ENCODE measurements around the gene RANBP17. TPM values are rescaled to one million over a fixed set of nuclear protein-coding genes. Genes with fewer than 3 reads are reported as not detected.
"Not testable (repeated sequence)": the region's sequence is repeated elsewhere in the genome, so short reads cannot be mapped to it uniquely, and the experiment has no call there.

RANBP17 gene
- total and polyA plus RNA-seq, 8 donors: 3.5 to 11.3 (median 7.9) TPM

GRCh38 chr5:170821257-170821800 is 40.5 kb upstream of the RANBP17 start:
- H3K4me3 ChIP-seq: no peak overlapping the region
- DNase-seq (no peak), ATAC-seq (peak in 2 of 4 donors; percentile 26 to 61), FAIRE-seq (no peak)
- H3K27me3 ChIP-seq: no peaks in the 10 kb centered on the region
- H3K36me3 ChIP-seq: no peaks in the 10 kb centered on the region
- H3K27ac ChIP-seq: no peak overlapping the region
- intact Hi-C loops (cut with DNase I): no loop called here
- TF ChIP-seq CTCF (IDR thresholded peaks at IDR 0.05): no peak
- 46 to 50% methylated on average over 4 of the region's 4 CpGs for WGBS, 2 donors
- no peaks in the 10 kb centered on the region for H3K9me3 ChIP-seq
- no peaks in the 10 kb centered on the region for H3K4me1 ChIP-seq

DNA sequence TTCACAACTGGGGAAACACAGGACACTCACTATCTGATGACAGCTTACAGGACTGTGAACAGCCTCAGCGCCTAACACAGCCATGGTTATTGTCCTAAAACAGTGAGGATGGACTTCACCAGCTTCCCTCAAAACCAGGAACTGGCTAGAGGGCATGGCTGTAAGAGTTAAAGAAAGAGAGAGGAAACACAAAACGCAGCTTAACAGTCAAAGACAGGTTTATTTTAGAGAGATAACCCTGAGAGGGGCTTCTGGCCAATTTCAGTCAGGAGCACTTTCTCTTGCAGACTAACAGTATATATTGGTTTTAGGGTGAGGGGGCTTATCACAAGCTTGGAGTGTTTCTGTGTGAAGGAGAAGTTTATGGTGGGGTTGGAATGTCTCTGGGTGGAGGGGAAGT is 35.7 kb upstream of the RANBP17 start:
- ATAC-seq (no peak), DNase-seq (no peak), FAIRE-seq (no peak)
- H3K36me3 ChIP-seq: no peaks in the 10 kb centered on the region
- H3K4me3 ChIP-seq: no peak overlapping the region
- intact Hi-C loops (cut with DNase I): no loop called here
- TF ChIP-seq CTCF (IDR thresholded peaks at IDR 0.05): no peak
- H3K9me3 ChIP-seq: no peaks in the 10 kb centered on the region
- no peaks in the 10 kb centered on the region for H3K27me3 ChIP-seq
- no peaks in the 10 kb centered on the region for H3K4me1 ChIP-seq
- no peak overlapping the region for H3K27ac ChIP-seq
- 69 to 70% methylated on average over 2 of the region's 2 CpGs for WGBS, 2 donors

GRCh38 chr5:170832241-170832640 is 29.6 kb upstream of the RANBP17 start:
- ATAC-seq (no peak), FAIRE-seq (no peak)
- TF ChIP-seq CTCF (IDR thresholded peaks at IDR 0.05): no peak

GRCh38 chr5:170833981-170834380 is 27.8 kb upstream of the RANBP17 start:
- H3K36me3 ChIP-seq; H3K4me1 ChIP-seq; H3K27me3 ChIP-seq; H3K9me3 ChIP-seq; H3K27ac ChIP-seq; ATAC-seq; FAIRE-seq; intact Hi-C loops (cut with DNase I); H3K4me3 ChIP-seq; DNase-seq: not testable (repeated sequence)
- WGBS, 2 donors: 75% methylated on average over 2 of the region's 2 CpGs

More at GRCh38 chr5:170832241-170832640, 29.6 kb upstream of the RANBP17 start:
- no peaks in the 10 kb centered on the region for H3K4me1 ChIP-seq
- 68 to 77% methylated on average over 7 of the region's 7 CpGs for WGBS, 2 donors
- no peaks in the 10 kb centered on the region for H3K36me3 ChIP-seq
- no peak for DNase-seq
- no peaks in the 10 kb centered on the region for H3K9me3 ChIP-seq
- intact Hi-C loops (cut with DNase I): no loop called here
- H3K27ac ChIP-seq: no peak overlapping the region
- H3K4me3 ChIP-seq: no peak overlapping the region
- H3K27me3 ChIP-seq: no peaks in the 10 kb centered on the region

- H3K4me3 ChIP-seq: no peak overlapping the region
- ATAC-seq (no peak), DNase-seq (no peak), FAIRE-seq (no peak)
- no peak for TF ChIP-seq CTCF (IDR thresholded peaks at IDR 0.05)
- H3K27ac ChIP-seq: no peak overlapping the region
- H3K36me3 ChIP-seq: no peaks in the 10 kb centered on the region
- WGBS, 2 donors: 45 to 46% methylated on average over 4 of the region's 4 CpGs
- no peaks in the 10 kb centered on the region for H3K4me1 ChIP-seq
- no peaks in the 10 kb centered on the region for H3K27me3 ChIP-seq
- no peaks in the 10 kb centered on the region for H3K9me3 ChIP-seq
- intact Hi-C loops (cut with DNase I): no loop called here
Measured at GRCh38 chr5:170836226-170836625, 25.6 kb upstream of the RANBP17 start.

Measured in pancreas (tissue), 10 donors.